ENCODE results near the gene DNAJC25.

The DNAJC25 gene

GRCh38 chr9:111683392-111683791 lies 52.3 kb downstream of the DNAJC25 start:
- TF ChIP-seq REST (IDR thresholded peaks at IDR 0.05; ENCODE audit: low read depth) (no peak), CEBPB (IDR thresholded peaks at IDR 0.05) (no peak), CREB1 (IDR thresholded peaks at IDR 0.05; ENCODE audit: low read depth) (no peak)

GRCh38 chr9:111691672-111692329 lies 60.7 kb downstream of the DNAJC25 start:
- no peak for TF ChIP-seq NFIC (IDR thresholded peaks at IDR 0.05)
- TF ChIP-seq RAD21 (IDR thresholded peaks at IDR 0.05; ENCODE audit: low read depth) = peak; percentile 70
- TF ChIP-seq TAF1 (IDR thresholded peaks at IDR 0.05; ENCODE audit: low read depth) = no peak
- TF ChIP-seq FOXM1 (IDR thresholded peaks at IDR 0.05; ENCODE audit: borderline replicate concordance, low read depth) = no peak
- no peak for TF ChIP-seq EP300 (IDR thresholded peaks at IDR 0.05; ENCODE audit: borderline replicate concordance)
- no peak for TF ChIP-seq YY1 (IDR thresholded peaks at IDR 0.05; ENCODE audit: low read depth)
- no peak for TF ChIP-seq REST (IDR thresholded peaks at IDR 0.05; ENCODE audit: low read depth)
- TF ChIP-seq CEBPB (IDR thresholded peaks at IDR 0.05) = no peak

DNA sequence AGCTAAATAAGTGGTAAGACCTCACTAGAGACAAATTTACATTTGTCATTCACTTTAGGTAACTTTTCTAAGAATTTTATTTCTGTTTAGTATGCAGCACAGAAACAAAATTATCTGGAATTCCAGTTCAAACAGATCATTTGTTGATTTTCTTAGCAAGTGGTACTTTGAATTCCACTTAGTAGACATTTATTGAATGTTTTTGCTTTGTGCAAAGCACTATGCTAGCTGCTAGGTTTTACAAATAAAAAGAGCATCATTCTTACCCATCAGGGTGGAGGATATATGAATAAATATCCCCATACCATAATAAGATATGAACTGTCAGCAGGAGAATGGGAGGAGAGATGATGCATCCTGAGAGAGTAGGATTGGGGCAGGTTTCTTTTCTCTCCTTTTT lies 65.7 kb downstream of the DNAJC25 start:
- TF ChIP-seq TAF1 (IDR thresholded peaks at IDR 0.05; ENCODE audit: low read depth) = no peak
- no peak for TF ChIP-seq TEAD4 (IDR thresholded peaks at IDR 0.05)
- TF ChIP-seq USF1 (IDR thresholded peaks at IDR 0.05) = no peak
- no peak for TF ChIP-seq CEBPB (IDR thresholded peaks at IDR 0.05)
- TF ChIP-seq YY1 (IDR thresholded peaks at IDR 0.05; ENCODE audit: low read depth) = no peak
- no peak for TF ChIP-seq REST (IDR thresholded peaks at IDR 0.05; ENCODE audit: low read depth)
- TF ChIP-seq FOXM1 (IDR thresholded peaks at IDR 0.05; ENCODE audit: borderline replicate concordance, low read depth) = no peak
- no peak for TF ChIP-seq RAD21 (IDR thresholded peaks at IDR 0.05; ENCODE audit: low read depth)
- TF ChIP-seq, protein P1, sequence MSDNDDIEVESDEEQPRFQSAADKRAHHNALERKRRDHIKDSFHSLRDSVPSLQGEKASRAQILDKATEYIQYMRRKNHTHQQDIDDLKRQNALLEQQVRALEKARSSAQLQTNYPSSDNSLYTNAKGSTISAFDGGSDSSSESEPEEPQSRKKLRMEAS (IDR thresholded peaks at IDR 0.05) = no peak
- TF ChIP-seq EGR1 (IDR thresholded peaks at IDR 0.05) = no peak
- TF ChIP-seq CREB1 (IDR thresholded peaks at IDR 0.05; ENCODE audit: low read depth) = no peak
- no peak for TF ChIP-seq NFIC (IDR thresholded peaks at IDR 0.05)
- TF ChIP-seq ZBTB7A (IDR thresholded peaks at IDR 0.05; ENCODE audit: low read depth) = no peak
- TF ChIP-seq EP300 (IDR thresholded peaks at IDR 0.05; ENCODE audit: borderline replicate concordance) = no peak
- TF ChIP-seq TCF12 (IDR thresholded peaks at IDR 0.05; ENCODE audit: low read depth) = no peak

GRCh38 chr9:111700776-111701175 lies 69.6 kb downstream of the DNAJC25 start:
- no peak for TF ChIP-seq CEBPB (IDR thresholded peaks at IDR 0.05)
- TF ChIP-seq TCF12 (IDR thresholded peaks at IDR 0.05; ENCODE audit: low read depth) = no peak
- TF ChIP-seq NFIC (IDR thresholded peaks at IDR 0.05) = no peak
- TF ChIP-seq TAF1 (IDR thresholded peaks at IDR 0.05; ENCODE audit: low read depth) = no peak
- TF ChIP-seq EGR1 (IDR thresholded peaks at IDR 0.05) = no peak
- no peak for TF ChIP-seq YY1 (IDR thresholded peaks at IDR 0.05; ENCODE audit: low read depth)
- no peak for TF ChIP-seq REST (IDR thresholded peaks at IDR 0.05; ENCODE audit: low read depth)
- no peak for TF ChIP-seq FOXM1 (IDR thresholded peaks at IDR 0.05; ENCODE audit: borderline replicate concordance, low read depth)
- no peak for TF ChIP-seq CREB1 (IDR thresholded peaks at IDR 0.05; ENCODE audit: low read depth)
- no peak for TF ChIP-seq USF1 (IDR thresholded peaks at IDR 0.05)
- TF ChIP-seq ZBTB7A (IDR thresholded peaks at IDR 0.05; ENCODE audit: low read depth) = no peak
- TF ChIP-seq, protein P1 (IDR thresholded peaks at IDR 0.05) = no peak
- no peak for TF ChIP-seq TEAD4 (IDR thresholded peaks at IDR 0.05)
- TF ChIP-seq RAD21 (IDR thresholded peaks at IDR 0.05; ENCODE audit: low read depth) = no peak
- no peak for TF ChIP-seq EP300 (IDR thresholded peaks at IDR 0.05; ENCODE audit: borderline replicate concordance)
